GM18873 (cell line): ENCODE results near the gene PDE7B.
"Not testable (repeated sequence)": the region's sequence is repeated elsewhere in the genome, so short reads cannot be mapped to it uniquely, and the experiment has no call there.

Source experiments
- ATAC-seq: cut with Tn5 transposase; IDR thresholded peaks from one replicate; pipeline ENCODE4 v1.9.1; 2021; ENCODE audit warnings: mild to moderate bottlenecking, moderate library complexity, moderate number of reproducible peaks; ENCODE audit not compliant: unreplicated experiment, low FRiP score

The PDE7B gene

GRCh38 chr6:135842618-135843392 lies 8.7 kb upstream of the PDE7B start:
- no peak for ATAC-seq

- ATAC-seq: no peak
Observed at GRCh38 chr6:135850882-135851281, 619 bp upstream of the PDE7B start.

GRCh38 chr6:135852746-135853145 lies 1.2 kb downstream of the PDE7B start:
- no peak for ATAC-seq

DNA sequence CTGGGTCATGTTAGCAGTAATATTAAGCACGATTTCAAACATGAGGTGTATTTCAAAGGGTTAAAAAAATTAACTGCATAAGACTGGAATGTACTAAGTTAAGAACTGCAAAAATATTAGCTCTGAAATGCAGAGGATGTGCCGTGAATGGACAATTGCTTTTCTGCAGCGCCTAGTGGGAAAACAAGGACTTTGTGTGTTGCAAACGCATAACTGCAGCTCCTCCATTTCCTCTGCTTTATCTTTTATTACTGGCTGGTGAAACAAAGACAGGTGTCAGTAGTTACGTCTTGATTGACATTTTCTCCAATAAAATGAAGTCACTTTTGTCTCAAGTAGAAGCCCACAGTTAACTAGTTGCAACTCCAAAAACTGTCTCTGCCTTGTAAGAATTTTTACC lies 1.7 kb downstream of the PDE7B start:
- ATAC-seq: no peak

GRCh38 chr6:135853986-135854385 lies 2.5 kb downstream of the PDE7B start:
- ATAC-seq: no peak

GRCh38 chr6:135854799-135855198 lies 3.3 kb downstream of the PDE7B start:
- ATAC-seq: no peak

DNA sequence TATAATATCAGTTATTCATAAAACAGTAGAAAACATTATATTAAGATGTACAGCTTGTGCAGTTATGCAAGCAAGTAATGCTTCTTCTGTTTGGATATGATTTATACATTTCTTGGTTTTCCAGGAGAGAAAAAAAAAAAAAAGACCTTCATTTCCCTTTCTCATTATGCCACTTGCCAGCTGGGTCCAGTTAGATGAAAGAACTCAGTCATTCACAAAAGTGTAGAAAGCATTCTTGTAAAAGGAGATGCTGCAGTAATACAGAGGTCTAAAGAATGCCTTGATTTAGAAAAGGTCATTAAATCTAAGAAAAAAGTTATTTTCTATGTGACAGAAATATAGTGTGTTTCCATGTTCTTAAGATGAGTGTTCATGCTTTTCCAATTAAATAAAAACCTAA lies 7.4 kb downstream of the PDE7B start:
- no peak for ATAC-seq

DNA sequence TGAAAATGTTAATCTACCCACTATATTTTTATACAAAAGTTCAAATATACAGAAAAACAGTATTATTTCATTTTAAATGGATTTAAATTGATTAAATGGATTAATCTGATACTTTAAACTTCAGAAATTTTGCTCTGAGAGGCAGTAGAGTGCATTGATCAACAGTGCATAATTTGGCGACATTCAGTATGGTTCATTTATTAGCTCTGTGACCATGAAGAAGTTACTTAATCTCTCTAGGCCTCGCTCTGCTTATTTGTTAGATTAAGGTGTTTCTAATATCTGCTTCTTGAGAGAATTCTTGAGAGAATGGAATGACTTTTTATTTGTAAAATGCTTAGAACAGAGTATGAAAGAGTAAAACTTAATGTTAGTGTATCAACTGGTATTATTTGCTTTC lies 8.9 kb downstream of the PDE7B start:
- ATAC-seq: no peak

GRCh38 chr6:135861189-135861588 lies 9.7 kb downstream of the PDE7B start:
- ATAC-seq: peak; percentile 53

- ATAC-seq: not testable (repeated sequence)
Observed at GRCh38 chr6:135864929-135865328, 13.4 kb downstream of the PDE7B start.

DNA sequence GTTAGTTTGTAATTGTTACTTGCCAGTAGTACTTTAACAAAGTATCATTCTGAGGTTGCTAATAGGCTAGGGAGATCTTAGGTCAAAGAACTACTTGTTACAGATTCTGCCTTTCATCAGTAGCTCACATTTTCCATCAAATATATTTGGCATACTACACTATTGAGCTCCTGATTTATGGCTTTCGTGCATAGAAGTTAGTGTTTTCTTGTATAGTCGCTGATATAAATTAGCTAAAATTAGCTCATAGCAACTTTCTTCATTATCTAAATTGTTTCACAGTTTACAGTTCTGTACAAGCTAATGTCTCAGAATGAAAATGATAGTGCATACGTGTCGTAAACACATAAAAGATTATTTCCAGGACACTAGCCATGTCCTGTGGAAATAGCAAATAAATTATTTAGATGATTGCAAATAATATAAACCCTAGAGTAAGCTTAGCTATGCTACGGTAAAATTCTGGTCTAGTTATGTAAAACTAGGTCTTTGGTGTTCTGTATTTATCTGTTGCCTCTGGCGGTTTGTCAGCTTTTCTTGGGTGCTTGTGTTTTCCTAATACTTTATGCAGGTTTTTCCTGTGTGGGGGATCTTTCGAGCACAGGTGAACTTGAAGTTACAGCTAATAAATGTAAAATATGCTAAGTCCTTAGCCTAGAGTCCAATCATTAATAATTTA lies 15.1 kb downstream of the PDE7B start:
- ATAC-seq: no peak

DNA sequence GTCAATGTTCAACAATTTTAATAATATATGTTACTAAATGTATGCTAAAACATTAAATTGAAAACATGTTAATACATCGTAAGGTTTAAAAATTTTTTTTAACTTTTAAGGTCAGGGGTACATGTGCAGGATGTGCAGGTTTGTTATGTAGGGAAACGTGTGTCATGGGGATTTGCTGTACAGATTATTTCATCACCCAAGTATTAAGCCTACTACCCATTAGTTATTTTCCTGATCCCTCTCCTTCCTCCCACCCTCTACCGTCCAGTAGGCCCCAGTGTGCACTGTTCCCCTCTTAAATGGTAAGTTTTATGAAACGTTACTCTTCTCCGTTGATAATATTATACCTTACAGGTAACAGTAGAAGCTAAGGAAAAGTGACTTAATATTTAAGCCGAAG lies 15.8 kb downstream of the PDE7B start:
- ATAC-seq: no peak

GRCh38 chr6:135869857-135870256 lies 18.4 kb downstream of the PDE7B start:
- ATAC-seq: no peak

- ATAC-seq: no peak
Observed at GRCh38 chr6:135870722-135871121, 19.2 kb downstream of the PDE7B start.

- no peak for ATAC-seq
Observed at GRCh38 chr6:135871296-135871695, 19.8 kb downstream of the PDE7B start.

DNA sequence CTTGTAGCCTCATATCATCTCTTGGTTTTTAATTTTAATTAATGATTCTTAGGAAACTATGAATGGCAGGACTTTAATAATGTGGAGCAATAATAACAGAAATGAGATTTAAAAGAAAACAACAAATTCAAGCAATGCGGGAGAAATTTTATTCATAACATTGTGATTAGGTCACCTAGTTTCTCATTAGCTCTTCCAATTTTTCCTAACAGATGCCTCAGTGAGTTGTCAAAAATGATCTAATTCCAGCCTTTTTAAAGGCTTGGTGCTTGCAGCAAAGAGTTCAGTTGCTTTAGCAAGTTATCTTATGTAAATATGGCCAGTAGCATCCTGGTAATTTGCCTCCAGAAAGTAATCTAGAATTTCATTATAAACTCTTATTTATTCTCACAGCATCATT lies 20.4 kb downstream of the PDE7B start:
- no peak for ATAC-seq

DNA sequence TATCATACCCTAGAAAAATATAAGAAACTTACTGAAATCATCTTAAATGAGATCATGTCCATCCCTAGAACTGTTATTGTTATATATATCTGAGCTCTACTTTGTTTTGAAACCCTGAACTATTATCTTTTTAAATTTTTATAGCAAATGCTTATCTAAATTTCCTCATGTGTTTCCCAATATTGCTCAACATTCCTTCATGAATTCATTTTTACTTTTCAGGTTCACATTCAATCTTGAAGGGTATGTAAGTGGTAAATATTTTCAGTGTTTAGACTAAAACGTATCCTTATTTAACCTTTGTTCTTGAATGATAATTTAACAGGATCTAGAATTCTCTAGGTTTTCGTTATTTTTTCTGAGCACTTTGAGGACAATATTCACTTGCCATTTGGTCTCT lies 23.9 kb downstream of the PDE7B start:
- no peak for ATAC-seq

DNA sequence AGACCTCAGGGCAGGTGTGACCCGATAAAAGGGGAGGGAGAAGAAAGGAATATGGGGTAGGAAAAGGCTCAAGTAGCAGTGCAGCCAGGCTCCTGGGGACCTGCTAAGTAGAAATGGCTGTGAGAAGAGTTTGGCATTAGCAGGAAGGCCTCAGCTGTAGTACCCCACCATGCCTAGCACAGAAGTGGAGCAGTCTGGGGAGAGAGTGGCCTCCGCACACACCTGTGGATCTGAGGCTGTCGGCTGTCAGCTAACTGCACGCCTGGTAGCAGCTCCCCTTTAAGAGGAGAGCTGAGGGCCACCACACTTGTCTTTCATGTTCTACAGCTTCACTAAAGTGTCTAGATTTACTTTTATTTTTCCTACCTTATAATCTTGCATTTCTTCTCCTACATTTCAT lies 24.6 kb downstream of the PDE7B start:
- ATAC-seq: no peak

DNA sequence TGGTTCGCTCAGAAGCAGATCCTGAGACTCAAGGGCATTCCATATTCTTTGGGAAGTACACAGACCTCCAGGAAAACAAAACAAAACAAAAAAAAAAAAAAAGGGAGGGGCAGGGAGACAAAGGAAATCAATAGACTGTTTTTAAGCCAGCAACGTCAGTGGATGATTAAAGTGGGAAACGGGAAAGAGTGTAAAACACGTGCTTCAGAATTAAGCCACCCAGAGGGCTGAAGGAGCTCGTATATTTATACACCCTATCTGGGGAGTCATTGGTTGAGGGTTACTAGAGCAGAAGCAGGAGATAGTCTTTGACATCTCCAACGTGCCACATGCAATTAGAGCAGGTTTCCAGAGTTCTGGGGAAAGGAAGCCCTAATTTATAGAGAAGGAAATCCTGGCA lies 26.2 kb downstream of the PDE7B start:
- no peak for ATAC-seq

- peak; percentile 86 for ATAC-seq
Observed at GRCh38 chr6:135880066-135880972, 28.8 kb downstream of the PDE7B start.

DNA sequence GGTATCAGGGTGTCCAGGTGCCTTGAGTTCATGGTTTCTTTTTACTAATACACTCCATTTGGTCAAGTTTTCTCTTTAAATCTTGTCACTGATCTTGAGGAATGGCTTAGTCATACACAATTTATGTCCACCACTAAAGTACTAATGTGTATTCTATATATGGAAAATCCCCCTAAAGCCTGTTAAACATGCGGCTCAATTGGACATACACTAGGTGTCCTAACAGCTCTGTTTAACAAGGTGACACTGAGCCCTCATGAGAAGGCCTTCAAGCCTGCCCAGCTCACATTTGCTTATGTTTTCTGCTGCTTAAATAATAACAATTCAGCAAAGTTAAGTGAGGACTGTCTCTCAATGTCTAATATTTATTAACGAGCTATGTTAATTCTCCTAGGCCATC lies 31.5 kb downstream of the PDE7B start:
- ATAC-seq: no peak
